OCI-LY7 (cell line): ENCODE measurements around the gene DCAF7.

Experiments used
- CTCF ChIP-seq: fragments of 200-600 bp; sonication (generic); conservative IDR thresholded peaks from 2 replicates; pipeline ENCODE4 v1.5.1; 2014; ENCODE audit warnings: mild to moderate bottlenecking, antibody characterized with exemption, low read length, moderate library complexity, mixed read lengths
- EZH2phosphoT487 ChIP-seq: fragments of 200-600 bp; sonication (generic); IDR thresholded peaks from 2 replicates; pipeline ENCODE4 v1.6.1; 2018; ENCODE audit warnings: low read depth, borderline replicate concordance, mild to moderate bottlenecking, mixed run types, antibody characterized with exemption, low read length, moderate library complexity, mixed read lengths

- TF ChIP-seq CTCF (no peak), EZH2phosphoT487 (no peak)
These were observed 89.8 kb downstream of the DCAF7 start for GRCh38 chr17:63640038-63640437.
